HL-60/S4 treated with retinoic acid at 250 ng/mL for 4 days and 3 days (cell line): Measurements from ENCODE around the gene LRRTM1.

Experiments used
- in situ Hi-C: fragments of 300-500 bp; cut with MboI; formaldehyde crosslinking; loops from 2 replicates; pipeline ENCODE4 v1.7.0; 2022; ENCODE audit warnings: low sequenced_read_pairs

LRRTM1 gene, protein sequence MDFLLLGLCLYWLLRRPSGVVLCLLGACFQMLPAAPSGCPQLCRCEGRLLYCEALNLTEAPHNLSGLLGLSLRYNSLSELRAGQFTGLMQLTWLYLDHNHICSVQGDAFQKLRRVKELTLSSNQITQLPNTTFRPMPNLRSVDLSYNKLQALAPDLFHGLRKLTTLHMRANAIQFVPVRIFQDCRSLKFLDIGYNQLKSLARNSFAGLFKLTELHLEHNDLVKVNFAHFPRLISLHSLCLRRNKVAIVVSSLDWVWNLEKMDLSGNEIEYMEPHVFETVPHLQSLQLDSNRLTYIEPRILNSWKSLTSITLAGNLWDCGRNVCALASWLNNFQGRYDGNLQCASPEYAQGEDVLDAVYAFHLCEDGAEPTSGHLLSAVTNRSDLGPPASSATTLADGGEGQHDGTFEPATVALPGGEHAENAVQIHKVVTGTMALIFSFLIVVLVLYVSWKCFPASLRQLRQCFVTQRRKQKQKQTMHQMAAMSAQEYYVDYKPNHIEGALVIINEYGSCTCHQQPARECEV

DNA sequence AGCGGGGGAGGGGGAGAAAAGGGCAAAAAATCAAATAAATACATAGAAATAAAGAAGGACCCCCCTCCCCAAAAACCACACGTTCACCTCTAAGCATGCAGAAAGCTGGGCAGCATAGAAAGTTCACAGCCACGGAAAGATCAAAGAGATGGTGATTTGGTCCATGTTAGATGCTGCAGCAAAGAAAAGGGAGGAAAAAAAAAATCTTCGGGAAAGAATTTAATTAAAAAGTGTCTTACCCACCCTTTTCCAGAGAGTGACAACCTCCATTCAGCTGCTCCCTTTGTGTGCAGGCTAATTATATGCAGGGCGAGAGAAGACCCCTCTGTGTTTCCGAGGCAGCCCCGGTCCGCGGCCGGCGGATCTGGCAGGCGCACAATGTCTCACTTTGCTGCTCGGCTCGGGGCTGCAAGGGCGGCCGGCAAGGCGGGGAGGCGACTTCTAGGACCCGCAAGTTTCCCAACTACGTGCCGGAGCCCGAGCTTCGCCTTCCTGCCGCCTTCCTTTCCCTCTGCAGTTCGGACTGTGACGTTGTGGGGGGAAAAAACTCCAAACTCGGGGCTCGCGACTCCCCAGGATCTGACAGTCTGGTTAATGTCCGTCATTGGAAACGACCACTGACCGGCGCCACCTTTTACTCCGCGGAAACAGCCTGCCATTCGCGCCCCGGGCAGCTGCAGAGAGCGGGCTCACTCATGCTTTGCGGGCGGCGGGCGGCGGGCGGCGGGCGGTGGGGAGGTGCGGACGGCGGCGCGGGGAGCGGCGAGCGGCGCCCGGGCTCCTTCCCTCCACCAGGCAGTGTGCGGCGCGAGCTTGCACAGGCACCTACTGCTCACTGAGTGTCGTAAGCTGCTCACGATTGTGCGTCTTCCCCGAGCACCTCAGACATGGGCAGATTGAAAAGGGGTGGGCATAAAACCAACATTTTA is at the start of gene LRRTM1:
Gene LRRTM1 (minus strand): TSS at position 844 of the 929 bp plus-strand sequence. CDS start 933 bp downstream, outside the sequence.
- in situ Hi-C loops: no loop called here

DNA sequence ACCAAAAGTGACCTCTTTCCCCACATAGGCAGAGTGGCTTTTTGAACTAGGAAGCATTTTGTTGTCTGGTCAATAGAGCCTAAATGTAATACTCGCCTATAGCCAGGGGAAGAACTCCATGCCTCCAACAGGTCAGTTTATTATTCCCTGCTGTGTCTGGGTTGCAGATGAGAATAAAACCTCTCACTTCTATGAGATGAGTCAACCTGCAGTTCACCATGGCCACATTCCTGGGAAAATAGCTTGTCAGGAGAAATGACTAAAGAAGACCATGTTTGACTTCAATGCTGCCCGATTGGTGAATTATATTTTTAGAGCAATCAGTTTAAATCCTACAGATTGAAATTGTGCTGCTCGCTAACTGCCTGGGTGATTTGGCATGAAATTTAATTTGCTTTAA is 46.7 kb upstream of the LRRTM1 start:
- in situ Hi-C loops: no loop called here

DNA sequence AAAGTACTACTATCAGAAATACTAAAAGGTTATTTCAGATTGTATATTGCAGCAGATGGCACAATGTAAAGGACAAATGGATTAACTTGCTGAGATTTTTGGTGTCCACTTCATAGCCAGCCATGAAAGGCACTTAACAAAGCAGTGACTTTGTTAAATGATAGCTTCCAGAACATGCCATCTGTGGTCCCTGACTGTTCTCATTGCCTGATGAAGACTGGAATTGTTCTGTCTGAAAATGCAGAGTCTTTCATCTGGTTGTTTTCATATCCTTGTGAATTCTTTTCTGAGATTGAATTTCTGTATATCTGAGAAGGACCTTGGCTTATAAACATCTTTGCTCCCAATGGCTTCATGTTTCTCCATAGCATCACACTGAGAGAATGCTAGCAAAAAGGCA is 44.4 kb upstream of the LRRTM1 start:
- in situ Hi-C loops: no loop called here

DNA sequence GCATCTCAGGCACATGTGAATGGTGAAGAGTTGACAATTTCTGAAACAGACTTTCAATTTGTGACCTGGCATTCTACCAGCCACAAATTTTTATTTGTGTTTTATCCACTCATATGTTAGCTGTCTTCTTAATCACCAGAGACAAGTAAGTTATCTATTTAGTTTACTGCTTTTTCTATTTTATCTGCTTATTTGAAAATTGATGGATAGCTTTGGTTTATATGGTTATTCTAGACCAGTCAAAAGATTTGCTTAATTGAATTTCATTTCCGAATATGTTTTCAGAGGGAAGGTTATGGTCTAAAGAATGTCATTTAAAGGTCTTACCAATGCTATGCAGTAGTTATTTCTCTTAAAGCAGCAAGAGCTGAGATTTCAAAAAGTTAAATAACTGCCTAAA is 43.5 kb upstream of the LRRTM1 start:
- in situ Hi-C loops: no loop called here

DNA sequence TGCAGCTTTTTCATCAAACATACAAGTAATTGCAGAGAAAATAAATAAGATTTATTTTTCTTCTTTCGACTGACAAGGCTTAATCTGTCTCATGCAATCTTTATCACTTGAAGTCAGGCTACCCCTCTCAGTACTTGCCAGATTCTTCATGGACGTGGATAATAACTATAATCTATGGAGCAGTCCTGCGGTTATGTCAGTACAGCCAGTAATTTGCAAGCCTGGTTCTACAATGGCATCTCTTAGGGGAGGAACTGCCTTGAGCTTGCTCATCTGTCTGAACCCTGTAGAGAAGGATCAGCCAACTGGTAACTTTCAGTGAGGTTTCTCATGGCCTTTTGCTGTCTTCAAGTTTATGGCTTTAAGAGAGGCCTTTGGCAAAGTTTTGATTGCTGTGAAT is 35.5 kb upstream of the LRRTM1 start:
- in situ Hi-C loops: no loop called here

DNA sequence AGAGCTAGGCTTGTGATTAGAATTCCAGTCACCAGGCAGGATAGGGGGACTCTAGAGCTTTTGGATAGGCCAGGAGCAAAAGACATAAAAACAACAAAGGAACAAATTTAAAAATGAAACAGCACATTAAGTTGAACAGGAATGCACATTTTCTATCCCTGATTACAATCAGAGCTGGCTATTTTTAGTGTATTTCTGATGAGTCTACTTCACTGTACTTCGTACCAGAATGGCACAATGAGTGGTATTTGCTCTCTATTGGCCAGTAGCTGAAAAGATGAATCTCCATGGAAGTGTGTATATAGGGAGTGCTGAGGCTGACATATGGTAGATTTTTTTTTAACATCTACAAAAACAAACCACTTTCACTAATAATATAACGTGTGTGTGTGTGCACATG is 34.2 kb upstream of the LRRTM1 start:
- in situ Hi-C loops: no loop called here

DNA sequence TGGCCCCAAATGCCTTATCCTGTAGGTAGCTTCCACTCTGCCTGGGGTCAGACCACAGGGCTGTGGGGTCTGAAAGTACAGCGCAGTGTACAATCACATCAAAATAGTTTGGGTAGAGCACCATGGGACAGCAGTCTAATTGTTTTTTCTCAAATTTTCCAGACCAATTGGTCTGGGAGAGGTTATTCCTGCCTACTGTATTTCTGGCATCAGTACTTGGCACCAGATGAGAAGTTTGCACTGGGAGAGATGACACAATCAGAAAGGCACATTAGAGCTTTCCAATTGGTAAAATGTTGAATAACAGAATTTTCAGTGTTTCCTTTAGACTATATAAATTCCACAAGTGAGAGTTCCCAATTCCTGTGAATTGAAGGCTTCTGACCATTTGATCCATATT is 30.9 kb upstream of the LRRTM1 start:
- in situ Hi-C loops: no loop called here

DNA sequence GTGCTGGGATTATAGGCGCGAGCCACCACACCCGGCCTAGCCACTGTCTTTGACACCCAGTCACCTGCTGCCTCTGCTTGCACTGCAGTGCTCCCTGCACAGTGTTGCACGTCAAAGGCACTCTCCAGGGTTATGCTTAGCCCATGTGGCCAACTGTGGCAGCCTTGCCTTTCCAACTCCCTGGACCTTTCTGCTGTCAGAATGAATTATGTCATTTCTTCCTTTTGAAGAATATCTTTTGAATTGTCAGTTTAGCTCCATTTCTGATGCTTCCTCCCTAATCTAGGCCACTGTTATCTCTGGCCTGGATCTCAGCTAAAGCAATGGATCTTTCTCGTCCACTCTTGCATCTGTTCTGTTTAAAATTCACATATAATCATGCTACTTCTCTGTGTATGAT is 29.3 kb upstream of the LRRTM1 start:
- in situ Hi-C loops: no loop called here

DNA sequence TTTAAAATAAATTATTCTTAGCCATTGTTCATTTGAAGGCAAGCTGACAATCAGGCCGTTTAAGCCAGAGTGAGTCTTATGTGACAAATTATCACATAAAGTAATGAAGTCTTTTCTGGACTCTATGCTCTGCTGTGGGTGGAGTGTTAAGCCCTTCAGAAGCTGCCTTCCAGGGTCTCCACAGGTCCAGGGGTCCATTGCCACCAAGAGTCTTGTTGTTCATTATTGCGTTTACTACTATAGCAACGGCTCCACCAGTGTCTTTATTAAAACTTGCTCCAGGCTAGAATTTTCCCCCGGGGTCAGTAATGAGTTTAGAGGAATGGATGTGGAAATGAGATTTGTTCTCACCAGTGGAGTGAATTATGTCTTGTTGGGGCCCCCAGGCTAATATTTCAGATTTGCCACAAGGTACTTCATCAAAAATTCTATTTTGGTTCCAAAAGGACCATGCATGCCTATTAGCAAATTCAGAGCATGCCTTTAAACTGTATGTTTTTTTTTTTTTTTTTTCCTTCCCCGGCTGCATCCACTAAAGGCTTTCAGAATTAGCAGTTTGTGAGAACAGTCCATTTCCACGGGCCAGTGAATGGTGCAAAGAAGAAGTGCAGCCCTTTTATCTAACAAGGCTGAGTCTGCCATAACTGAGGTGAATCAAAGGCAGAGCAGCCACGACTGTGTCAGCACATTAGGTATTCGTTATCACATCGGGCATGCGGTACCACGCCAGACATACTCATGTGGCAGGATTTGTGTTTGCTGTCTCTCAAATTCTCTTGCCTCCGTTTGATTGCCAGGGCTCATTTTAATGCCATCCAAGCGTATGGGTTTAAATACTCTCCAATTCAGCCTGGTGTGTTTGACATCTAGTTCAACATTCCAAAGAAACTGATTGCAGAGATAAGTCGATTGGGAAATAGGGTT is 26.2 kb upstream of the LRRTM1 start:
- in situ Hi-C loops: no loop called here

DNA sequence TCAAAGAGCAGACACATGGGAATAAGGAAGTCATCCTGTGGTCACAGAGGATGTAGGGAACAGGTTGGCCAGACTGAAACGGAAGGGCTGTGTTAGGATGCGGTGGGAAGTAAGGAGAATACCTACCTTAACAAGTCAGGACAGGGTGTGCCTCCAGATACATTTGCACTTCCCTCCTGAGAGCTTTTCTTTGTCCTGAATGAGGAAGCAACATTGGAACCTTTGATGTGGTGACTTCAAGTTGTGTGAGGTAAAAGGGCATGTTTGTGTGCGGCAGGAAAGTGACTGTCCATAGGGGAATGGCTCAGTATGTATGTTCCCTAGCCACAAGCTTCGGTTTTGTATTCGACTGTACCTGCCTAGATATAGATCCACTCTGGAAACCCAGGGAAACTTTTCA is 24.9 kb upstream of the LRRTM1 start:
- in situ Hi-C loops: no loop called here

DNA sequence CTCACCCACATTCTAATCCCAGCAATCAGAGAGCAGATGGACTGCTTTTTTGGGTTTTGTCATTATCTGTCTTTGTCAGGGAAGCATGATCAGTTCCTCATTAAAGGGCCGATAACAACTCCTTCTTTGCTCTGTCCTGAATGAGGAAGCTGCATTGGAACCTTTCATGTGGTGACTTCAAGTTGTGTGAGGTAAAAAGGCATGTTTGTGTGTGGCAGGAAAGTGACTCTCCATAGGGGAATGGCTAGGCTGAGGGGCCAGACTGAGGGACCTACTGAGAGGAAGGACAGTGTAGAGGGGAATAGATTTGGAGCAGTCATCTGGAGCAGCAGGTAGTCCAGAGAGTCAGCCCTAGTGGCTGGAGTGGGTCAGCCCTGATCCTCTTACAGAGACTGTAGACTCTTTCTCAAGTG is 23.6 kb upstream of the LRRTM1 start:
- in situ Hi-C loops: no loop called here

DNA sequence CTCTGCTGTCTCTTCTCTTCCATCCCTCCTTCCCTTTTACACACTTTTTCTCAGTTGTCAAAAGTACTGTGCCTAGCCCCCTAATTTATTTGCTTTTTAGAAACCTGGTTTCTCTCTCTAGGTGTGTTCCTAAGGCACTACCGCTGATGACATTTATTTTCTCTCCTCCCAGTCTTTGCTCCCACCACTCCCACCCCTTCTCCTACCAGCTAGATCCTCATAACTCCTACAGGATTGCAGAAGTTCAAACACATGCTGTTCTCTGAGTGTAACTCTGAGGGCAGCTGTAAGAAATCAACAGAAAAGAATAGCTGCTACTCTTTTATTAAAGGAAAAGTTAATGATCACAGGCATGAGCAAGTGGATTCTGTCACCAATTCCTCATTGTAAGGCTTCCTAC is 22.3 kb upstream of the LRRTM1 start:
- in situ Hi-C loops: no loop called here

DNA sequence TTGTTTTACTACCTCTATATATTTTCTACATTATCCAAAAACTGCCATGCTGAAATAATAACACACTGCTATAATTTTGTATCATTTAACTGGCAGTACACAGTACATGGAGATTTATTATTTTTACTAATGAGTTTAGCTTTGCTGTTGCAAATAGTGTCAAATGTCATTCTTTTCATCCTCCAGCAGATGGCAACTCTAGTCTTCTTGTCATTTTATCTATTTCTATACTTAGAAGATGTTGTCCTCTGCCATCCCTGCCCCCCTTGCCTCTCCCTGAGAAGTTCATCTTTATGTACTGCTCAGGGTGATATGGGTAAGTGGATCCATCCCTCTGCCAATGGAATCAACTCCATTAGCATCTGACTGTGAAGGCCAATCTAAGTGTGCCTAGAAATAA is 21.7 kb upstream of the LRRTM1 start:
- in situ Hi-C loops: no loop called here

DNA sequence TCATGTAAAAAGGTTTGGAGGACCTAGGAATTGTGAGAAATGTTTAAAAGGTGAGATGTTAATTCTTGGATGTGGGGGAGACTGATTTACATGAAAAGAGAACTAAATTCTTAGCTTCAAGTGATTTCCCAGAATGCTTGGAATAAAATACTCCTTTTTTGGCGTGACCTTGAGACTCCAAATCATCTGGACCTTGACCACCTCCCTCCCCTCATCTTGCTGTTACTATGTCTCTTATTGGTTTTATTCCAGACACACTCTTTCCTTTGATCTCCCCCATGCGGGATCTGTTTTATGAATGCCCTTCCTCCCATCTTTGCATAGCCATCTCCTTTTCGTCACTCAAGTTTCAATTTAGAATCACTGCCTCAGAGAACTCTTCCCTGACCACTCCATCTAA is 20.0 kb upstream of the LRRTM1 start:
- in situ Hi-C loops: no loop called here

DNA sequence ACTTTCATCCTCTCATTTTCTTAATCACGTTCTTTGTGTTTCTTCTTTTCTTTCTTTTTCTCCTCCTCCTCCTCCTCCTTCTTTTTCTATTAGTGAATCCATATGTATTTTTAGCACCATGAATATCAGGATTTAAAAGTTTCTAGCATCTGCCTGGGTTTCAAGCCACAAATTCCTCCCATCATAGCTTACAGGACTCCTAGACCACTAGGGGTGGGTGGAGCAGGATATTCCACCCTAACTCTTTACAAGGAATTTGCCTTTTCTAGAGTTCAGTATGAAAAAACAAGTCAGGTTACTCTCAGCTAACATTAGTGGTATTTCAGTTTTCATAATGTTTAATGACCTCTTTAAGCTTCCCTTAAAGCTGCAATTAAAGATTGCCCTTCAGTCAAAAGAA is 19.1 kb upstream of the LRRTM1 start:
- in situ Hi-C loops: no loop called here

DNA sequence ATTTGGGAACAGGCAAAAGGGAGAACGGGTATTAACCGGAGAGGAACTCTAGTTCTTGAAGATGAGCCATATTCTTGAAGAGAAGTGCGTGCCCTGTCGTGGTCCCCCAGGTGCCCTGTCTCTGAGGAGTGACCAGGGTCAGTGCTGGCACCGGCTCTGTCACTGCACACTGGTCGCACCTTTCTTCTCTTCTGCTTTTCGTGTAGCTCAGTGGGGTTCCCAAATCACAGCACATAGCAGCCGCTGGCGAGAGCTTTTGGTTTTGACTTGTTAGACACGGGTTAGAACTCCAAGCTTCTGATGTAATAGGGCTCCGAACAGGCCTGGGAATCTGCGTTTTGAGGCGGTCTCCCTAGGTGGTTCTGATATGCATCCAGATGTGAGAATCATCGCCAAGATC is 18.4 kb upstream of the LRRTM1 start:
- in situ Hi-C loops: no loop called here

DNA sequence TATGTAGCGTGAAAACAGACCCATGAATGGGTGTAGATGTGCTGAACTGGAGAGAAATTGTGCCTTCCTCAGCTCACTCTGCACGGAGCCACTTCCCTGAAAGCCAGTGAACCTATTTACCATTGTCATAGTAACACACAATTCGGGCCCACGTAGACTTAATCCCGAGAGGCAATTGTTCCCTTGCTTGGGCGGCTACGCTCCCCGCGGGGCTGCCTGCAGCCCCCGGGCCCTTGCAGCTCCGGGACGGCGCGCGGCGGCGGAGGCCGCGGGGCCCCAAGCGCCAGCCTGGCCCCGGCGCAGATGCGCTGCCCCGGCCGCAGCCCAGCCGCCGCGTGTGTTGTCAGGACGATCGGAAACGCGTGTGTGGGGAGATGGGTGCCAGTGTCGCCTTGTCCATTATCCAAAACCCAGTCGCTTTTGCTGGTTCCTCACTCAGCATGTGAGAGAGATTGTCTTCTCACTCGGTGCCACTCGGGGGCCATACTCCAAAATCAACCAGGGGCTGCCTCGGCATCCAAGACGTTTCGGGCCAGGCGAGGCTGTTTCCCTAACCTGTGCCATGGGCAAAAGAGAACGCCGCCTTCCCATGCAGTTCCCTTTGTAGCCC is 17.9 kb upstream of the LRRTM1 start:
- in situ Hi-C loops: no loop called here

DNA sequence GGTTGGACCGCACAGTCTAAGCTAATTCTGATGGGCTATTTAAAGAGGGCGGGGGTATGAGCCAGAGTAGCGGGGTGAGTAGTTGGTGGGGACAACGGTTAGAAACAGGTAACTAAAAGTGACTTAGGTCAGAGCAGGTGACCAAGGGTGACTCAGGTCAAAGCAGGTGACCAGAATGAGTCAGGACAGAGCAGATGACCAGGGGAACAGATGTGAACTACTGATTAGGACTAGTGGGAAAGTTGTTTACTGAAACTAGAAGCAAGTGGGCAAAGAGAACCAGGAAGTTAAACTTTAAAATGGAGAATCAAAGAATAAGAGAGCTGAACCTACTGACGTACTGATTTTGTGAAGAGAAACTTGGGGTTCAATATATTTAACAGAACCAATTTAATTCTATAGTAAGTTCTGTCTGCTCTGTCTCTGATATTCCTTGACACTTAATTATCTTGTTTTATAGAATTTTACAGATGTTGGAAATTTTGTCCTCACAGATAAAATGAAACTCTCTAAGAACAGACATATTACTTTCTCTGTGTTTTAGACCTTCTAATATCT is 7.8 kb upstream of the LRRTM1 start:
- in situ Hi-C loops: no loop called here

DNA sequence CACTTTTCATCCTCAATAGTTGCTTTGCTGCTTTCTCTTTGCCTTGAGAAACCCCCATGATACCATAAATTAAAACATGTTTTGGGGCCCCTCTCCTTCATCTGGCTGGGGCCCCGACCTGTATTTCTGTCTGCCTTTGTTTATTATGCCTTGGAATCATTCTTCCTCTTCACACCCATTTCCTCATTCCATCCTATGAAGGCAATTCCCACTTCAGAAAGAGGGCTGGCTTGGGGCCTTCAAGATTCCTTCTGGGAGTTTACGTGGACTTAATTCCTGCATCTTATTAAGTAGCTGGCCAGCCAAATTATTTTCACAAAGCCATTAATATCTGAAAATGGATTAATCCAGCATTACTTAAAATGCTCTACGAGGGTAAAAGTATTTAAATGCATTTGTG is 6.8 kb upstream of the LRRTM1 start:
- in situ Hi-C loops: no loop called here
